ENCODE measurements around the gene TAOK1. TPM values are rescaled to one million over a fixed set of nuclear protein-coding genes. Genes with fewer than 3 reads are reported as not detected.

Gene TAOK1
- total and polyA plus RNA-seq, 10 of the 15 experiments (the other 5 are each of a cell fraction or from before 2014, with no cell fraction given): 2.0 to 27.1 (median 11.8) TPM

DNA sequence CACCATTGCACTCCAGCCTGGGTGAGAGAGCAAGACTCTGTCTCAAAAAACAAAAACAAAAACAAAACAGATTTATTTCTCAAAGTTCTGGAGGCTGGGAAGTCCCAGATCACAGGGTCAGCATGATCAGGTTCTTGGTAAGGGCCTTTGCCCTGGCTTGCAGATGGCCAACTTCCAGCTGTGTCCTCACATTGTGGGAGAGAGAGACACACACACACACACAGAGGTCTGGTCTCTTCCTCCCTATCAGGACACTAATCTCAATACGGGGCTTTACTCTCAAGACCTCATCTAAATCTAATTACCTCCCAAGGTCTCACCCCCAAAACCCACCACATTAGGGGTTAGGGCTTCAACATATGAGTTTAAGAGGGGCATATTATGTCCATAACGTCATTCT, 26.4 kb upstream of the TAOK1 start:
- H3K9me3 ChIP-seq (replicated peaks; ENCODE audit: control insufficient read depth, insufficient read depth, low read length): no peaks in the 10 kb centered on the region
- DNase-seq (ENCODE audit: low read depth, low spot score) (no peak), FAIRE-seq (no peak), ATAC-seq (no peak)
- no peaks in the 10 kb centered on the region for H3K36me3 ChIP-seq (ENCODE audit: control insufficient read depth in 2 of 2, insufficient read depth in 2 of 2, low read length in 1 of 2)
- CTCF ChIA-PET: interaction anchor here (0.6 to 1.2 kb wide), 5 partner anchors 11 to 215 kb away, joined by 3 read pairs; no protein-coding TSS in a partner anchor
- TF ChIP-seq SREBF2 (IDR thresholded peaks at IDR 0.05; ENCODE audit: low read length) (no peak), ATF7 (IDR thresholded peaks at IDR 0.05; ENCODE audit: low read depth) (no peak), BACH1 (IDR thresholded peaks at IDR 0.05; ENCODE audit: borderline replicate concordance) (no peak), NFYB (IDR thresholded peaks at IDR 0.05; ENCODE audit: insufficient read depth, low read depth, low read length) (no peak)
- SMC1A ChIA-PET (ENCODE audit: uncharacterized antibody, unreplicated experiment): interaction anchor here (0.5 kb wide), 1 partner anchor 138 kb away, joined by 3 read pairs; no protein-coding TSS in a partner anchor
- H3K4me3 ChIP-seq: no peak overlapping the region
- in situ Hi-C loops (cut with MboI) (no loop called here), intact Hi-C loops (cut with micrococcal nuclease; ENCODE audit: unreplicated experiment) (loop anchor here (10.0 kb wide), 2 partner anchors 219 to 231 kb away; partner anchors contain the start of gene ANKRD13B)
- whole genome bisulfite sequencing (ENCODE audit: insufficient coverage, insufficient replicate concordance, low lambda C conversion rate, missing lambda C conversion rate): 32% methylated on average over 2 of the region's 2 CpGs
- H4K20me1 ChIP-seq (ENCODE audit: control insufficient read depth, insufficient read depth): no peaks in the 10 kb centered on the region
- POLR2A ChIA-PET: no interaction called here
- no peak overlapping the region for H3K27ac ChIP-seq (ENCODE audit: control insufficient read depth, insufficient read depth)
- H3K79me2 ChIP-seq (ENCODE audit: control insufficient read depth, insufficient read depth, low read length): no peaks in the 10 kb centered on the region
- BruUV-seq (replicated peaks): no TSS peak
- H2AFZ ChIP-seq (ENCODE audit: control insufficient read depth, low read depth, low read length): no peak overlapping the region
- no peak overlapping the region for H3K4me2 ChIP-seq (ENCODE audit: control insufficient read depth, insufficient read depth)
- H3K4me1 ChIP-seq (ENCODE audit: control insufficient read depth, insufficient read depth, low read length): no peaks in the 10 kb centered on the region
- no peaks in the 10 kb centered on the region for H3K27me3 ChIP-seq (replicated peaks in 1 of 2; ENCODE audit: control insufficient read depth in 2 of 2, insufficient read depth in 2 of 2, low read length in 1 of 2)
- RAD21 ChIA-PET (ENCODE audit: unreplicated experiment): interaction anchor here (1.3 kb wide), 1 partner anchor 214 kb away, joined by 3 read pairs; no protein-coding TSS in a partner anchor
- no peak overlapping the region for H3K9ac ChIP-seq (ENCODE audit: control insufficient read depth, insufficient read depth, low read length)

DNA sequence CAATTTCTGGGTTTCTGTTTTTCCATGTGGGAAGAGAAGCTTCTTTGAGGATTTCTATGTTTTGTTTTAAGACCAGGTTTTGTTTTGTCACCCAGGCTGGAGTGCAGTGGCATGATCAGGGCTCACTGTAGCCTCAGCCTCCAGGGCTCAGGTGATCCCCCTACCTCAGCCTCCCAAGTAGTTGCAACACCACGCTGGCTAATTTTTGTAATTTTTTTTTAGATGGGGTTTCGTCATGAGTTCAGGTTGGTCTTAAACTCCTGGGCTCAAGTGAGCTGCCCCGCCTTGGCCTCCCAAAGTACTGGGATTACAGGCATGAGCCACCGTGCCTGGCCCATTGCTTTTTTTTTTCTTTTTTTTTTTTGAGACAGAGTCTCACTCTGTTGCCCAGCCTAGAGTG, 25.5 kb upstream of the TAOK1 start:
- in situ Hi-C loops (cut with MboI) (no loop called here), intact Hi-C loops (cut with micrococcal nuclease; ENCODE audit: unreplicated experiment) (loop anchor here (10.0 kb wide), 2 partner anchors 220 to 230 kb away; partner anchors contain the start of gene ANKRD13B)
- ChIA-PET CTCF (interaction anchor here (0.6 to 1.1 kb wide), 5 partner anchors 10 to 252 kb away, joined by 3 read pairs; no protein-coding TSS in a partner anchor), RAD21 (ENCODE audit: unreplicated experiment) (interaction anchor here (0.7 to 1.3 kb wide), 2 partner anchors 145 to 215 kb away, joined by 3 read pairs; no protein-coding TSS in a partner anchor), SMC1A (ENCODE audit: uncharacterized antibody, unreplicated experiment) (interaction anchor here (0.6 kb wide), 1 partner anchor 15 kb away, joined by 4 read pairs; no protein-coding TSS in a partner anchor), POLR2A (interaction anchor here (0.6 kb wide), 1 partner anchor 136 kb away, joined by 8 read pairs; no protein-coding TSS in a partner anchor)
- BruUV-seq (replicated peaks): no TSS peak
- Histone ChIP-seq H3K79me2 (ENCODE audit: control insufficient read depth, insufficient read depth, low read length) (no peaks in the 10 kb centered on the region), H3K27me3 (replicated peaks in 1 of 2; ENCODE audit: control insufficient read depth in 2 of 2, insufficient read depth in 2 of 2, low read length in 1 of 2) (no peaks in the 10 kb centered on the region), H4K20me1 (ENCODE audit: control insufficient read depth, insufficient read depth) (no peaks in the 10 kb centered on the region), H3K4me2 (ENCODE audit: control insufficient read depth, insufficient read depth) (no peak overlapping the region), H2AFZ (ENCODE audit: control insufficient read depth, low read depth, low read length) (no peak overlapping the region), H3K4me3 (no peak overlapping the region), H3K9ac (ENCODE audit: control insufficient read depth, insufficient read depth, low read length) (no peak overlapping the region), H3K27ac (ENCODE audit: control insufficient read depth, insufficient read depth) (no peak overlapping the region), H3K9me3 (replicated peaks; ENCODE audit: control insufficient read depth, insufficient read depth, low read length) (no peaks in the 10 kb centered on the region), H3K36me3 (ENCODE audit: control insufficient read depth in 2 of 2, insufficient read depth in 2 of 2, low read length in 1 of 2) (no peaks in the 10 kb centered on the region), H3K4me1 (ENCODE audit: control insufficient read depth, insufficient read depth, low read length) (no peaks in the 10 kb centered on the region)
- no peak for DNase-seq (ENCODE audit: low read depth, low spot score)
- ATAC-seq: no peak
- 74% methylated on average over 4 of the region's 4 CpGs for WGBS (ENCODE audit: insufficient coverage, insufficient replicate concordance, low lambda C conversion rate, missing lambda C conversion rate)
- no peak for FAIRE-seq
- no peak for TF ChIP-seq CHD1 (IDR thresholded peaks at IDR 0.05; ENCODE audit: low read depth, low read length)
- TF ChIP-seq, protein P1, sequence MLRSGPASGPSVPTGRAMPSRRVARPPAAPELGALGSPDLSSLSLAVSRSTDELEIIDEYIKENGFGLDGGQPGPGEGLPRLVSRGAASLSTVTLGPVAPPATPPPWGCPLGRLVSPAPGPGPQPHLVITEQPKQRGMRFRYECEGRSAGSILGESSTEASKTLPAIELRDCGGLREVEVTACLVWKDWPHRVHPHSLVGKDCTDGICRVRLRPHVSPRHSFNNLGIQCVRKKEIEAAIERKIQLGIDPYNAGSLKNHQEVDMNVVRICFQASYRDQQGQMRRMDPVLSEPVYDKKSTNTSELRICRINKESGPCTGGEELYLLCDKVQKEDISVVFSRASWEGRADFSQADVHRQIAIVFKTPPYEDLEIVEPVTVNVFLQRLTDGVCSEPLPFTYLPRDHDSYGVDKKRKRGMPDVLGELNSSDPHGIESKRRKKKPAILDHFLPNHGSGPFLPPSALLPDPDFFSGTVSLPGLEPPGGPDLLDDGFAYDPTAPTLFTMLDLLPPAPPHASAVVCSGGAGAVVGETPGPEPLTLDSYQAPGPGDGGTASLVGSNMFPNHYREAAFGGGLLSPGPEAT (IDR thresholded peaks at IDR 0.05; ENCODE audit: low read depth): no peak
- TF ChIP-seq POLR2AphosphoS2 (IDR thresholded peaks at IDR 0.05; ENCODE audit: low read depth, low read length): no peak
- TF ChIP-seq STAT1 (conservative IDR thresholded peaks at IDR 0.05): no peak
- no peak for TF ChIP-seq LARP7 (IDR thresholded peaks at IDR 0.05)
- TF ChIP-seq SUPT20H (IDR thresholded peaks at IDR 0.05; ENCODE audit: borderline replicate concordance, control insufficient read depth, low read depth, low read length): no peak
- TF ChIP-seq, protein P2, sequence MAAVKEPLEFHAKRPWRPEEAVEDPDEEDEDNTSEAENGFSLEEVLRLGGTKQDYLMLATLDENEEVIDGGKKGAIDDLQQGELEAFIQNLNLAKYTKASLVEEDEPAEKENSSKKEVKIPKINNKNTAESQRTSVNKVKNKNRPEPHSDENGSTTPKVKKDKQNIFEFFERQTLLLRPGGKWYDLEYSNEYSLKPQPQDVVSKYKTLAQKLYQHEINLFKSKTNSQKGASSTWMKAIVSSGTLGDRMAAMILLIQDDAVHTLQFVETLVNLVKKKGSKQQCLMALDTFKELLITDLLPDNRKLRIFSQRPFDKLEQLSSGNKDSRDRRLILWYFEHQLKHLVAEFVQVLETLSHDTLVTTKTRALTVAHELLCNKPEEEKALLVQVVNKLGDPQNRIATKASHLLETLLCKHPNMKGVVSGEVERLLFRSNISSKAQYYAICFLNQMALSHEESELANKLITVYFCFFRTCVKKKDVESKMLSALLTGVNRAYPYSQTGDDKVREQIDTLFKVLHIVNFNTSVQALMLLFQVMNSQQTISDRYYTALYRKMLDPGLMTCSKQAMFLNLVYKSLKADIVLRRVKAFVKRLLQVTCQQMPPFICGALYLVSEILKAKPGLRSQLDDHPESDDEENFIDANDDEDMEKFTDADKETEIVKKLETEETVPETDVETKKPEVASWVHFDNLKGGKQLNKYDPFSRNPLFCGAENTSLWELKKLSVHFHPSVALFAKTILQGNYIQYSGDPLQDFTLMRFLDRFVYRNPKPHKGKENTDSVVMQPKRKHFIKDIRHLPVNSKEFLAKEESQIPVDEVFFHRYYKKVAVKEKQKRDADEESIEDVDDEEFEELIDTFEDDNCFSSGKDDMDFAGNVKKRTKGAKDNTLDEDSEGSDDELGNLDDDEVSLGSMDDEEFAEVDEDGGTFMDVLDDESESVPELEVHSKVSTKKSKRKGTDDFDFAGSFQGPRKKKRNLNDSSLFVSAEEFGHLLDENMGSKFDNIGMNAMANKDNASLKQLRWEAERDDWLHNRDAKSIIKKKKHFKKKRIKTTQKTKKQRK (IDR thresholded peaks at IDR 0.05; ENCODE audit: low read depth, low read length): no peak
- no peak for TF ChIP-seq SIX5 (IDR thresholded peaks at IDR 0.05; ENCODE audit: low read depth, low read length, severe bottlenecking)

All from GM12878 (cell line).